ENCODE results near the gene ATP5F1B.
A peak's percentile ranks its signal among the peaks of the same experiment; 100 is the strongest.

Gene ATP5F1B

DNA sequence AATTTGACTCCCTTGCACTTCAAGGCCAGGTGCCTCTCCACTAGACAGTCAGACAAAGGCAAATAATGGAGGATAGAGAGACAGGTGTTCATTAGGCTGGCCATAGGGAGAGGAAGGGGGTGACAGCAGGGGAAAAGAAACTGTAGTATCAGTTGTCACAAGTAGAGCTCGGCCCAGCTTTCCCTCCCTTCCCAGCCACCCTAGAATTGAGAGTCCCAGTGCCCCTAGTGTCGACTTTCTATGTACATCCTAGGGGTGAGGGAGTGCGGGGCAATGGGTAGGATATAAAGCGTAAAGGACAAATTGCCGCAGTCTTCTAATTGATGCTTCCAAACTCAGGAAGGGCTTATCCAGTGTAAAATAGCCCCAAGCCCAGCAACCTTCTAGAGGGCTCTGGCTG is 54.7 kb downstream of the ATP5F1B start:
- TF ChIP-seq REST (IDR thresholded peaks at IDR 0.05; ENCODE audit: insufficient replicate concordance, low read depth) (no peak), POLR2AphosphoS5 (IDR thresholded peaks at IDR 0.05; ENCODE audit: low read depth) (no peak), GABPA (IDR thresholded peaks at IDR 0.05; ENCODE audit: low read depth) (no peak), SPI1 (IDR thresholded peaks at IDR 0.05; ENCODE audit: borderline replicate concordance, low read depth) (no peak)
- TF ChIP-seq, protein P1, sequence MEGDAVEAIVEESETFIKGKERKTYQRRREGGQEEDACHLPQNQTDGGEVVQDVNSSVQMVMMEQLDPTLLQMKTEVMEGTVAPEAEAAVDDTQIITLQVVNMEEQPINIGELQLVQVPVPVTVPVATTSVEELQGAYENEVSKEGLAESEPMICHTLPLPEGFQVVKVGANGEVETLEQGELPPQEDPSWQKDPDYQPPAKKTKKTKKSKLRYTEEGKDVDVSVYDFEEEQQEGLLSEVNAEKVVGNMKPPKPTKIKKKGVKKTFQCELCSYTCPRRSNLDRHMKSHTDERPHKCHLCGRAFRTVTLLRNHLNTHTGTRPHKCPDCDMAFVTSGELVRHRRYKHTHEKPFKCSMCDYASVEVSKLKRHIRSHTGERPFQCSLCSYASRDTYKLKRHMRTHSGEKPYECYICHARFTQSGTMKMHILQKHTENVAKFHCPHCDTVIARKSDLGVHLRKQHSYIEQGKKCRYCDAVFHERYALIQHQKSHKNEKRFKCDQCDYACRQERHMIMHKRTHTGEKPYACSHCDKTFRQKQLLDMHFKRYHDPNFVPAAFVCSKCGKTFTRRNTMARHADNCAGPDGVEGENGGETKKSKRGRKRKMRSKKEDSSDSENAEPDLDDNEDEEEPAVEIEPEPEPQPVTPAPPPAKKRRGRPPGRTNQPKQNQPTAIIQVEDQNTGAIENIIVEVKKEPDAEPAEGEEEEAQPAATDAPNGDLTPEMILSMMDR (IDR thresholded peaks at IDR 0.05; ENCODE audit: insufficient read depth, low read length), result no peak
- no peak for DNase-seq (ENCODE audit: low read depth in 1 of 2, low spot score in 1 of 2)
- H3K27me3 ChIP-seq (ENCODE audit: insufficient read depth, poor library complexity, severe bottlenecking), result no peaks in the 10 kb centered on the region
- no peak overlapping the region for H3K4me3 ChIP-seq (replicated peaks; ENCODE audit: insufficient read depth, low read length)
- no peak overlapping the region for H3K27ac ChIP-seq (replicated peaks)

DNA sequence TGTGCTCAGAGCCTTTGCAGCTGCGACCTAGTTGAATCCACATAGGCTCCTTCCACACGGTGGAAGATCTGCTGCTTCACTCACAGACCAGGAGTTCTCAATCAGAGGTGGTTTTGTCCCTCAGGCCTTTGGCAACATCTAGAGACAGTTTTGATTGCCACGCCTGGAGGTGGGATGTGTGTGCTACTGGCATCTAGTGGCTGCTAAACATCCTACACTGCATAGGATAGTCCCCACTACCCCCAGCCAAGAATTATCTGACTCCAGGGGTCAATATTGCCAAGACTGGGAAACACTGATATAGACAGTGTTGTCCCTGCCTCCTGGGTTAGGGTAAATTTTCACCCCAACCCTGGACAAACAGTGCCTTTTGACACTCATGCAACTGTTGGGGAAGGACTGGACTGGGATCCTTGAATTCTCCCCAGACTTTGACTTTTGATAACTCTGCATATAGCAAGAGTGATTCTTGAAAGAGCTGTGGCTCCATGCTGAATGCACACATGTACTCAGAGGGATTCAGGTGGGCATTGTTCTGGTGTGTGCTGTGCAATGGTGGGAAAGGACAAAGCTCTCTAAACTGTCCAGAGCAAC is 55.5 kb downstream of the ATP5F1B start:
- no peak overlapping the region for H3K4me3 ChIP-seq (replicated peaks; ENCODE audit: insufficient read depth, low read length)
- H3K27ac ChIP-seq (replicated peaks), result no peak overlapping the region
- TF ChIP-seq, protein P1 (IDR thresholded peaks at IDR 0.05; ENCODE audit: insufficient read depth, low read length), result peak; percentile 47
- no peak for TF ChIP-seq GABPA (IDR thresholded peaks at IDR 0.05; ENCODE audit: low read depth)
- DNase-seq (ENCODE audit: low read depth in 1 of 2, low spot score in 1 of 2), result peak in 1 of 2 experiments; percentile 58
- no peaks in the 10 kb centered on the region for H3K27me3 ChIP-seq (ENCODE audit: insufficient read depth, poor library complexity, severe bottlenecking)

DNA sequence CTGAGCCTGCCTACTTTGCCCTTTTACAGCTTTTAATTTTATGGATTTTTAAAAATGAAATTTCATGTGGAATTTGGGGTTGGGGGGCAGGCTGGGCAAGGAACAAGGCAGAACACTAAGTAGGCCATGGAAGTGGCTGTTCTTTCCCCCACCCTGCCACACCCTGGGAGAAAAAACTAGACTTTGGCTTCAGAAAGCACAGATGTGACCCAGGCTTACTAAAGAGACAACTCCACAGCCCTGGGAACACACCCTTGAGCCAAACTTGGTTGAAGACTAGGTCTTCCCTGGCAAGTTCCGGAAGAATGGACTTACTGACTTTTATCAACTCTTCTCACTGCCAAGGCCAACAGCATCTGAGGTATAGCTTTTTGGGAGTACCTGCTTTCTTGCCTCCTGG is 56.0 kb downstream of the ATP5F1B start:
- Histone ChIP-seq H3K27ac (replicated peaks) (no peak overlapping the region), H3K4me3 (replicated peaks; ENCODE audit: insufficient read depth, low read length) (no peak overlapping the region), H3K27me3 (ENCODE audit: insufficient read depth, poor library complexity, severe bottlenecking) (no peaks in the 10 kb centered on the region)
- DNase-seq (ENCODE audit: low read depth in 1 of 2, low spot score in 1 of 2), result no peak
- TF ChIP-seq GABPA (IDR thresholded peaks at IDR 0.05; ENCODE audit: low read depth), result no peak

Measured in HL-60 (cell line).